MCF 10A (cell line): Measurements from ENCODE around the gene CCDC60. TPM values are rescaled to one million over a fixed set of nuclear protein-coding genes. Genes with fewer than 3 reads are reported as not detected.

Experiments used
- BruUV-seq: library from RNA; stranded (reverse); fragments of 400-500 nt; replicated peaks from 2 replicates; lab custom pipeline; 2021; lab: Mats Ljungman, UMichigan
- CTCF ChIA-PET: fragments of 300-600 bp; sonication (Branson Sonifier 250); formaldehyde crosslinking; extraction: SDS; loops from one replicate; lab custom pipeline; 2021; ENCODE audit warnings: antibody characterized with exemption, inconsistent platforms; lab: Yijun Ruan, JAX
- POLR2A ChIA-PET: fragments of 300-600, 350-650 bp; sonication (Branson Sonifier 250); formaldehyde crosslinking; extraction: SDS; loops from one replicate; lab custom pipeline; 2020; ENCODE audit warnings: antibody characterized with exemption, inconsistent platforms; lab: Yijun Ruan, JAX
- DNase-seq: peaks from one replicate; pipeline ENCODE4 v3.0.0-alpha.2; 2018; ENCODE audit not compliant: unreplicated experiment
- H3K27ac Mint-ChIP-seq: one replicate; pipeline ENCODE4 v1.8.0; 2022; ENCODE audit warnings: mild to moderate bottlenecking, low read depth, mixed read lengths; ENCODE audit not compliant: unreplicated experiment
- H3K27me3 Mint-ChIP-seq: one replicate; pipeline ENCODE4 v1.8.0; 2022; ENCODE audit warnings: mixed read lengths; ENCODE audit not compliant: insufficient read depth, unreplicated experiment
- H3K36me3 Mint-ChIP-seq: one replicate; pipeline ENCODE4 v1.8.0; 2022; ENCODE audit warnings: mild to moderate bottlenecking, moderate library complexity, mixed read lengths; ENCODE audit not compliant: insufficient read depth, unreplicated experiment
- H3K4me1 Mint-ChIP-seq: one replicate; pipeline ENCODE4 v1.8.0; 2022; ENCODE audit warnings: mixed read lengths; ENCODE audit not compliant: insufficient read depth, unreplicated experiment
- H3K4me3 Mint-ChIP-seq: one replicate; pipeline ENCODE4 v1.8.0; 2022; ENCODE audit warnings: mild to moderate bottlenecking, moderate library complexity, mixed read lengths; ENCODE audit not compliant: unreplicated experiment
- H3K9me3 Mint-ChIP-seq: one replicate; pipeline ENCODE4 v1.8.0; 2022; ENCODE audit warnings: mixed read lengths; ENCODE audit not compliant: unreplicated experiment
- intact Hi-C: fragments of 100-400 bp; cut with micrococcal nuclease; formaldehyde crosslinking; loops from 2 replicates; pipeline ENCODE4 v1.14.1; 2022
- total RNA-seq: library from RNA; stranded (reverse); gene quantifications from 2 replicates; pipeline ENCODE4 v1.2.3, GENCODE V29; 2022
- TF ChIP-seq, protein P1 (sequence below): fragments of 200-600 bp; IDR thresholded peaks from one replicate; pipeline ENCODE4 v1.8.0; 2022; ENCODE audit warnings: antibody characterized with exemption, mild to moderate bottlenecking; ENCODE audit not compliant: unreplicated experiment

Gene CCDC60
- total RNA-seq, 1 experiment from 2014 or later = not detected

DNA sequence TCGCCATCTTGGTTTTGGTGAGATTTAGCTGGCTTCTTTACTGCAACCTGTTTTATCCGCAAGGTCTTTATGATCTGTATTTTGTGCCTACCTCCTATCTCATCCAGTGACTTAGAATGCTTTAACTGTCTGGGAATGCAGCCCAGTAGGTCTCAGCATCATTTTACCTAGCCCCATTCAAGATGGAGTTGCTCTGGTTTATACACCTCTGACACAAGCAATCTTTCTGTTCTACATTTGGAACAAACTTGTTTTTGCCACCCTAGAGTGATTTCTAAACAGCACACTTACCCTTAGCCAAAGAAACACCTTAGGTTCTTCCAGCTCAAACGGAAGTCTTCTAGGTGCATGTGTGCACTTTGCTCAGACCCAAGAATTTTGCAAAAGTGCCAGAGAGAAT is 122.3 kb downstream of the CCDC60 start:
- H3K9me3 Mint-ChIP-seq = peaks cover 34% of the 10 kb centered on the region
- POLR2A ChIA-PET = no interaction called here
- no peaks in the 10 kb centered on the region for H3K4me1 Mint-ChIP-seq
- TF ChIP-seq, protein P1, sequence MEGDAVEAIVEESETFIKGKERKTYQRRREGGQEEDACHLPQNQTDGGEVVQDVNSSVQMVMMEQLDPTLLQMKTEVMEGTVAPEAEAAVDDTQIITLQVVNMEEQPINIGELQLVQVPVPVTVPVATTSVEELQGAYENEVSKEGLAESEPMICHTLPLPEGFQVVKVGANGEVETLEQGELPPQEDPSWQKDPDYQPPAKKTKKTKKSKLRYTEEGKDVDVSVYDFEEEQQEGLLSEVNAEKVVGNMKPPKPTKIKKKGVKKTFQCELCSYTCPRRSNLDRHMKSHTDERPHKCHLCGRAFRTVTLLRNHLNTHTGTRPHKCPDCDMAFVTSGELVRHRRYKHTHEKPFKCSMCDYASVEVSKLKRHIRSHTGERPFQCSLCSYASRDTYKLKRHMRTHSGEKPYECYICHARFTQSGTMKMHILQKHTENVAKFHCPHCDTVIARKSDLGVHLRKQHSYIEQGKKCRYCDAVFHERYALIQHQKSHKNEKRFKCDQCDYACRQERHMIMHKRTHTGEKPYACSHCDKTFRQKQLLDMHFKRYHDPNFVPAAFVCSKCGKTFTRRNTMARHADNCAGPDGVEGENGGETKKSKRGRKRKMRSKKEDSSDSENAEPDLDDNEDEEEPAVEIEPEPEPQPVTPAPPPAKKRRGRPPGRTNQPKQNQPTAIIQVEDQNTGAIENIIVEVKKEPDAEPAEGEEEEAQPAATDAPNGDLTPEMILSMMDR = no peak
- no peaks in the 10 kb centered on the region for H3K36me3 Mint-ChIP-seq
- no peak overlapping the region for H3K4me3 Mint-ChIP-seq
- intact Hi-C loops = no loop called here
- no TSS peak for BruUV-seq
- no peaks in the 10 kb centered on the region for H3K27me3 Mint-ChIP-seq
- DNase-seq = no peak
- CTCF ChIA-PET = no interaction called here
- H3K27ac Mint-ChIP-seq = no peak overlapping the region

DNA sequence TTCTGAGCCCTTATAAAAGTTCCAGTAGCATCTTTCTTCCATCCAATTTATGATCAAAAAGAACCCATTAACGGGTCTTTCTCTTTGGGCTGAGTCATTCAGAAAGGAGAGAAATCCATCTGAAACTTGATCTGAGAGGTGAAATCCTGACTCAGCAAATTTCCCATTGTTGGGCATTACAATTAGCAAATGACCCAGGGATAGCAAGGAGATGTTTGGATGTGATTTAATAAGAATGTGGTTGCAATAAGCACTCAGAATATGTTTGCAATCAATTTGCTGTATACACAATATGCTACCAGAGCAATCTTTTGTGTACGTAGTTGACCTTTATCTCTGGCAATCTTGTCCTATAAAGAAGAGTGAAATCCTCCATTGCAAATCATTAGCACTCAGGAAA is 122.7 kb downstream of the CCDC60 start:
- Mint-ChIP-seq H3K4me3 (no peak overlapping the region), H3K9me3 (peaks cover 34% of the 10 kb centered on the region), H3K27me3 (no peaks in the 10 kb centered on the region), H3K27ac (no peak overlapping the region), H3K4me1 (no peaks in the 10 kb centered on the region), H3K36me3 (no peaks in the 10 kb centered on the region)
- POLR2A ChIA-PET = no interaction called here
- no TSS peak for BruUV-seq
- no peak for DNase-seq
- TF ChIP-seq, protein P1 = no peak
- CTCF ChIA-PET = no interaction called here
- intact Hi-C loops = no loop called here

DNA sequence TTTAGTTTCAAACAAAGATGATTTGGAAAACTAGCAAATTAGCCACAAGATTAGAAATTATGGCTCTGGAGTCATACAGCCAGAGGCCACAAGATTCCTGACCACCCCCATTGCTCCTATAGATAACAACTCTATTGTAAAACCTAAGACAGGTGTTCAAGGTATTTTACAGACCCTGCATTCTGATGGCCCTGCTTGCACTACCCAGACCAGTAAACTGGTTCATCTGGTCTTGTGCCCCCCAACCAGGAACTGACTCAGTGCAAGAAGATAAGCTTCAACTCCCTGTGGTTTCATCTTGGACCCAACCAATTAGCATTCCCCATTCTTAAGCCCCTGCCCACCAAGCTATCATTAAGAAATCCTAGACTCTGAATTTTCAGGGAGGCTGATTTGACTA is 125.0 kb downstream of the CCDC60 start:
- ChIA-PET CTCF (no interaction called here), POLR2A (no interaction called here)
- H3K27me3 Mint-ChIP-seq = no peaks in the 10 kb centered on the region
- no peaks in the 10 kb centered on the region for H3K4me1 Mint-ChIP-seq
- BruUV-seq = no TSS peak
- no peaks in the 10 kb centered on the region for H3K36me3 Mint-ChIP-seq
- H3K9me3 Mint-ChIP-seq = peaks cover 26% of the 10 kb centered on the region
- DNase-seq = no peak
- TF ChIP-seq, protein P1 = no peak
- intact Hi-C loops = no loop called here
- H3K4me3 Mint-ChIP-seq = no peak overlapping the region
- no peak overlapping the region for H3K27ac Mint-ChIP-seq

DNA sequence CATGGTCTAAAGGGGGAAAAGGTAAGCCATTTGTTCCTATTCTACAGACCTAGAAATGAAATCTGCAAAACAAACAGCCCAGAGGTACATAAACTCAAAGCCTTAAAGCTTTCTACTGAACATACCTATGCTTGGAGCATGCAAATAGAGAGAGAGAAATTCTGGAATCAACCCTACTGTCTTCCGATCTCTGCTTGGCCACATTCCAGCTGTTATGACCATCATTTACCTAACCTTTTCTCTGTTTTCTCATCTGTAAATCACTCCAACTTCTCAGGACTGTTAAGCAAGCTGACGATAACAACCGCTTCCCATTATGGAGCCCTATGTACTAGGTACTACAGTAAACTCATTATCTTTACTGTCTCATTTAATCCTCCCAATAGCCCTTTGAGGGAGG is 126.3 kb downstream of the CCDC60 start:
- POLR2A ChIA-PET = no interaction called here
- intact Hi-C loops = no loop called here
- H3K27ac Mint-ChIP-seq = no peak overlapping the region
- no TSS peak for BruUV-seq
- H3K27me3 Mint-ChIP-seq = no peaks in the 10 kb centered on the region
- peaks cover 20% of the 10 kb centered on the region for H3K9me3 Mint-ChIP-seq
- H3K36me3 Mint-ChIP-seq = no peaks in the 10 kb centered on the region
- TF ChIP-seq, protein P1 = no peak
- H3K4me3 Mint-ChIP-seq = no peak overlapping the region
- H3K4me1 Mint-ChIP-seq = no peaks in the 10 kb centered on the region
- DNase-seq = no peak
- CTCF ChIA-PET = interaction anchor here (1.1 kb wide), 1 partner anchor 16 kb away, joined by 3 read pairs; no protein-coding TSS in a partner anchor
